Inflammatory macrophage (primary cell): ENCODE results near the gene ABLIM1.
A peak's percentile ranks its signal among the peaks of the same experiment; 100 is the strongest.
"Not testable (repeated sequence)": the region's sequence is repeated elsewhere in the genome, so short reads cannot be mapped to it uniquely, and the experiment has no call there.

Experiments
- DNase-seq, 2 donors: peaks; one replicate each; pipeline ENCODE4 v3.0.0-alpha.2; 2020 to 2022
- total RNA-seq, 18 experiments: gene quantifications; one replicate each; lab custom pipeline; 2026; ENCODE audit warnings: mixed read lengths in 6 of 18, inconsistent platforms in 2 of 18; lab: John Stamatoyannopoulos, UW

Gene ABLIM1
- total RNA-seq = 0.29 to 27.2 (median 1.3) reads per million in 18 experiments

- no peak for DNase-seq
These were observed at the start of gene ABLIM1 for GRCh38 chr10:114658175-114658574. Gene ABLIM1 (minus strand): TSS chr10:114658275. CDS start chr10:114658200, 75 bp downstream.

- DNase-seq = no peak
These were observed 48.5 kb upstream of the ABLIM1 start for GRCh38 chr10:114706458-114707055.

- peak; percentile 7 to 32 for DNase-seq
These were observed 46.6 kb upstream of the ABLIM1 start for GRCh38 chr10:114704679-114705078.

DNA sequence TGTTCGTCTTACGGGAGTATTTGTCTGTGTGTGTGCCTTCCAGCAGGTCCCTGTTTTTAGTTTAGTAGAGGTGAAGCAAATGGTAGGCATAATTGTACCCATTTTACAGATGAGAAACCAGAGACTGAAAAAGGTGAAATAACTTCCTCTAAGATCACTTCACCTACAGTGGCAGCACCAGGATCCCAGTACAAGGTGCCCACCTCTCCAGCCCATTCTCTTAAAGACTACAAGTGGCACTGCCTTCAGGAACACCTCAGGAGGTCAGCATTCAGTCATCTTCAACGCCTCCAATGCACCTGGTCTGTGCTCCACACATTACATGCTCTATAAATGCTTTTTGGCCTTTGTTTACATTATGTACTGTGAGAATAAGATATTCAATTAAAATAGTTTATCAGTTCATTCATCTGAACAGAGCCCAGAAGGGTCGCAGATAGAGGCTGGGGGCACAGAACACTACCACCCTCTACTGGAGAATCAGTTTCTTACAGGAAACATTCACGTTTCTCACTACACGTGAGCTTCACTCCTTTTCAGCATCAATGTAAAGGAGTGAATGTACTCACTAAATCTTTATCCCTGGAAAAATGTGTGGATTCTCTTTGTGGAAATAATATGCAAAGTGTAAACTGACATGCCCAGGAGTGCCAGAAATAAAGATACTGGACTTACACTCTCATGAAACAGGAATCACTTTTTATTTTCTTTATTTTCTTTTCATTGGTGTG is 45.5 kb upstream of the ABLIM1 start:
- DNase-seq = no peak

DNA sequence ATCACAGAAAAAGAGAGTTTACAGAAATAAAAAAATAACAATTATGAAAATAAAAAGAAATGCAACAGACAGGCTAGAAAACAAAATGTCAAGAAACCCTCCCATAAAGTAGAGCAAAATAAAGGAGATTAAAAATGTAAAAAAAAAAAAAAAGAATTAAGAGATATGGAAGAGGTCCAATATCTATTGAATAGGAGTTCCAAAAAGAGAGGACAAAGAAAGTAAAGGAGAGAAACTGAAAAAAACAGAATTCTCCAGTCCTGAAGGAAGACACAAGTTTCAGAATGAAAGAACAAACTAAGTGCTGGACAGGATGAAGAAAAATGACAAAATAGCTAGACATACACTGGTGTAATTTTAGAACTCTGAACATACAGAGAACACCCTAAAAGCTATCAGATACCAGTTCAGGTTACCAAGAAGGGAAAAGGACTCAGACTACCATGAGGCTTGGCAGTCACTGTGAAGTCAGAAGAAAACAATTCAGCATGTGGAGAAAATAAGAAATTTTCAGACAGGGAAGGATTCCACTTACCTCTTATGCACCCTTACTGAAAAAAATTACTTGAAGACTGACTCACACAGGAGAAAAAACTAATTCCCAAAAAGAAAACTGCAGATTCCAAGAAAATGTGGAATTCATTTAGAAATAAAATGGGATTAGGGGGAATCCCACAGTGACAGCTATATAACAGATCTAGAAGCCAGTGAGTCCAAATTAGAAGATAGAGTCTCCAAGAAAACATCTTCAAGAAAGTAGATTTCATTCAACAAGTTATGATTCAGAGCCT is 40.4 kb upstream of the ABLIM1 start:
- no peak for DNase-seq

GRCh38 chr10:114697061-114697598 is 39.1 kb upstream of the ABLIM1 start:
- no peak for DNase-seq

DNA sequence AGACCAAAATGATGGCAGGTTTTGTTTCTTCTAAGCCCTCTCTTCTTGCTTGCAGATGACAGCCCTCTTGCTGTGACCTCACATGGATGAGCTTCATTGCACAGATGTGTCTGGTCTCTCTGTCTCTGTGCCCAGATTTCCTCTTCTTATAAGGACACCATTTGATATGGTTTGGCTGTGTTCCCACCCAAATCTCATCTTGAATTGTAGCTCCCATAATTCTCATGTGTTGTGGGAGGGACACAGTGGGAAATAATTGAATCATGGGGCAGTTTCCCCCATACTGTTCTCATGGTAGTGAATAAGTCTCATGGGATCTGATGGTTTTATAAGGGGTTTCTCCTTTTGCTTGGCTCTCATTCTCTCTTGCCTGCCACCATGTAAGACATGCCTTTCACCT is 38.2 kb upstream of the ABLIM1 start:
- DNase-seq = not testable (repeated sequence)

GRCh38 chr10:114694752-114695151 is 36.7 kb upstream of the ABLIM1 start:
- DNase-seq = peak; percentile 13 to 16

DNA sequence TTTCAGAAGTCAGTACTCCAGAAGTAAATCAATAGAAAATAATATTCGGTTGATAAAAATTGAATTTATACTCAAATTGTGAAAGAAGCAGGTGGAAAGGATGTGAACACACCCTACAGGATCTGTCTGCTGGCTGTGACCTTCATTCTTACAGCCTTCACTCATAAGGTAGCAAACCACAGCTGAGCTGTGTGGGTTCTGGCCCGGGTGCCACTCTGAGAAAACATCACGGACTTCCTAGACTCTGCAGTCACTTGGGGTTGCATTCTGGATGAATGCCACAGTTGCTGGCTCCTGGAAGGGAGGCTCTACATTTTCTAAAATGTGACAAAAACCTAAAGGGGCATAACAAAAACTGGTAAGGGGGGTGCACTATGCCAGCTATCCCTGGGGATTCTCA is 36.0 kb upstream of the ABLIM1 start:
- no peak for DNase-seq

- peak; percentile 26 to 65 for DNase-seq
These were observed 33.4 kb upstream of the ABLIM1 start for GRCh38 chr10:114691442-114691941.

DNA sequence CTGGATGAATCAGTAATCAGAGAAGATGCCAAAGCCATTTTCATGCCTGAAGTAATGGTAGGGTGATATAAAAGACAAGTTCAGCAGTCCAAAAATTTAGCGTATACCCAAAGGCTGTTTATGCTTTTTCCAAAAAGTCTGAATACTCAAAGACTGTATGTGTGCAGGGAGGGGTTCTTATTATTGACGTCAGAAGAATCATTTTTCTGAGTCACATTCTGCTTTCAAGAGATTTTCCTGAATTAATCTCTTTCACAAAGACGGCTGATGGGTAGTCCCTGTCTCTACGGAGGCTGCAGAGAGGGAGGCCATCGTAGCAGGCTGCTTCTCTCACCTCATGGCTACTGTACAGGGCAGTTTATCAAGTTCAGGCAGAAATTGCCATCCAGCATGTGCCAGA is 30.7 kb upstream of the ABLIM1 start:
- no peak for DNase-seq

GRCh38 chr10:114687459-114687858 is 29.4 kb upstream of the ABLIM1 start:
- no peak for DNase-seq

- DNase-seq = no peak
These were observed 27.9 kb upstream of the ABLIM1 start for GRCh38 chr10:114686013-114686412.

DNA sequence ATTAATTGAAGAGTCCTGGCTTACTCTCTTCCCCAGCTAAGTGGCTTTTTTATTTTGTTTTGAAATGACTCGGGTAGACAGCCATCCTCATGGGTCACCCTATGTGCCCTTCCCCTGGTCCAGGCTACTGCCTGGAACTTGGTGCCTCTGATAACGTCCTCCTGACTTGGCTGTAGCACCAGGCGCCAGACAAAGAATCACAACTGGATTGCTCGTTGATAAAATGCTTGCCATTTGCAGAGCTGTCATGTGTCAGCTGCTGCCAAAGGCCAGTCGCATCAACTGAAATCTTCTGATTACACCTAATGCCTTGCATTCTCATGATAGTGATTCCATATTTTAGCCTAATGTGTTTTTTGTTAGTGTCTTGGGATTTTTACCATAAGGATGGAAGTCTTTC is 27.4 kb upstream of the ABLIM1 start:
- DNase-seq = no peak

- DNase-seq = no peak
These were observed 26.7 kb upstream of the ABLIM1 start for GRCh38 chr10:114684822-114685209.

- DNase-seq = no peak
These were observed 26.2 kb upstream of the ABLIM1 start for GRCh38 chr10:114684084-114684821.

- DNase-seq = no peak
These were observed 25.5 kb upstream of the ABLIM1 start for GRCh38 chr10:114683593-114683992.

DNA sequence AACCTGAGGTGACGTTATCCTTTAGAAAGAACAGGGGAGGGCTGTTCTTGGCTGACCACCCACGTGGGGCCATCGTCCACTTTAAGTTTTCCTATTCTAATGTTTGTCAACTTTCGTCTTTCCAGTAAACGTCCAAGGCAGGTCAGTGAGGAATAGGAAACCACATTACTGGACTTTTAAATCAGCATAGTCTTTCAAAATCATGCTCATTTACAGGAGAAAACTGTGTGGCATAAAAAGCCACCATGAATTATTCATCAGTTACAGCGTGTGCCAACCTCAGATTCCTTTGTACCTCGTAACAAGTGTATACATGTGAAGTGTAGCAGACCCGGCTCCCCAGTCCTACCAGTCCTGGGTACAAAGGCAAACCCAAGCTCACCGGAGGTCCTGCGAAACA is 25.1 kb upstream of the ABLIM1 start:
- DNase-seq = no peak

GRCh38 chr10:114682532-114682931 is 24.5 kb upstream of the ABLIM1 start:
- DNase-seq = no peak

DNA sequence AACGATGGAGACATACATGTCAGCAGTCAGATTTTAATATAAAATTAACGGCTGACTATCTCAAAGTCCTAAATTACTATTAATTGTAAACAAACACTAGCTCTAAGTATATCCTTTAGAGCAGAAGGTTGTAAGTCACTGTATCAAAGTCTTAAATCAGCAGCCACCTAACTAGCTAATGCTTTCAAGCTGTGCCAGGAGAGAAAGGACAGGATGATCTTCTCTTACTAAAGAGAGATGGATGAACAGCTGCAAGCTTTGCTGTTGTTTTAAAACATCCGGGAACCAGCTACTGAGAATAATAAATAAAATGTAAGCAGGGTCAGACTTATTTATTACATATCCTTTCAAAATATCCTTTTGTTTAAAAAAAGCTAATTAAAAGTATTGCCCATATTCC is 24.0 kb upstream of the ABLIM1 start:
- no peak for DNase-seq

DNA sequence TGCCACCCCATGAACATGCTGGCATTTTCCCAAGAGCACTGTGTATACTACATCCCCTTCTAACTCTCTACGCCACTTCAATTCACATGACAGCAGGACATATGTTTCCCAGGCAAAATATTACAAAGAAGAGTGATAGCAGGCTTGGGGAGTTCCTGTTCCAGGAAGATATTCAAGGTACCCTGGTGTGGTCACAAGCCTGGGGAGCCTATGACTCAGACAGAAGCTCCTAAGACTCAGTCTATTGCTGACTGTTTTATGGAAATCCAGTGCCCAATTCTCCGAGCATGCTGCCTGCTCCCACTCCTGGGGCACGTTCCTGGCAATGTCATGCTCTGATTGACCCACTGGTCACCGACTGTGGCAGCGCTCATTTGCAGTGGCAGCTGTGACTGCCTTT is 23.5 kb upstream of the ABLIM1 start:
- DNase-seq = no peak

GRCh38 chr10:114680543-114681117 is 22.6 kb upstream of the ABLIM1 start:
- no peak for DNase-seq
